Measurements from ENCODE around the gene ITGAE.

ITGAE gene

DNA sequence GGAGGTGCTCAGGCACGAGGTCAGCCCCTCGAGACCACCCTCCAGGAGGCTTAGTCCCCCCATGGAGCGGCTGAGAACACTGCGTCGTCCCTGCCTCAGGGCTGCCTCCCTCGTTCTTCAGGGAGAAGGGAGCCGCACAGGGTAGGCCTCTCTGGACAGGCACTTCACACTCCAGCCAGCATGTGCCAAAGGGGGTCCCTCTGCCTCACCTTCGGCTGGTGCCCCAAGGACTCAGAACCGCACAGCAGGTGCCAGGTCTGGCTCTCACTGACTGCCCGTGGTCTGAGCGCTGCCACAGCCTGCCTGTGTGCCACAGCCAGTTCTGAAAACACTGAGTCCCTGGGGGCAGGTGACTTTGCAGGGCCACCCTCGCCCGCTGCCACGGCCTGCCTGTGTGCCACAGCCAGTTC lies 112.1 kb downstream of the ITGAE start:
- TF ChIP-seq, protein P1, sequence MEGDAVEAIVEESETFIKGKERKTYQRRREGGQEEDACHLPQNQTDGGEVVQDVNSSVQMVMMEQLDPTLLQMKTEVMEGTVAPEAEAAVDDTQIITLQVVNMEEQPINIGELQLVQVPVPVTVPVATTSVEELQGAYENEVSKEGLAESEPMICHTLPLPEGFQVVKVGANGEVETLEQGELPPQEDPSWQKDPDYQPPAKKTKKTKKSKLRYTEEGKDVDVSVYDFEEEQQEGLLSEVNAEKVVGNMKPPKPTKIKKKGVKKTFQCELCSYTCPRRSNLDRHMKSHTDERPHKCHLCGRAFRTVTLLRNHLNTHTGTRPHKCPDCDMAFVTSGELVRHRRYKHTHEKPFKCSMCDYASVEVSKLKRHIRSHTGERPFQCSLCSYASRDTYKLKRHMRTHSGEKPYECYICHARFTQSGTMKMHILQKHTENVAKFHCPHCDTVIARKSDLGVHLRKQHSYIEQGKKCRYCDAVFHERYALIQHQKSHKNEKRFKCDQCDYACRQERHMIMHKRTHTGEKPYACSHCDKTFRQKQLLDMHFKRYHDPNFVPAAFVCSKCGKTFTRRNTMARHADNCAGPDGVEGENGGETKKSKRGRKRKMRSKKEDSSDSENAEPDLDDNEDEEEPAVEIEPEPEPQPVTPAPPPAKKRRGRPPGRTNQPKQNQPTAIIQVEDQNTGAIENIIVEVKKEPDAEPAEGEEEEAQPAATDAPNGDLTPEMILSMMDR (IDR thresholded peaks at IDR 0.05; ENCODE audit: extremely low read depth, missing control alignments), result no peak
- DNase-seq (ENCODE audit: low spot score), result no peak

DNA sequence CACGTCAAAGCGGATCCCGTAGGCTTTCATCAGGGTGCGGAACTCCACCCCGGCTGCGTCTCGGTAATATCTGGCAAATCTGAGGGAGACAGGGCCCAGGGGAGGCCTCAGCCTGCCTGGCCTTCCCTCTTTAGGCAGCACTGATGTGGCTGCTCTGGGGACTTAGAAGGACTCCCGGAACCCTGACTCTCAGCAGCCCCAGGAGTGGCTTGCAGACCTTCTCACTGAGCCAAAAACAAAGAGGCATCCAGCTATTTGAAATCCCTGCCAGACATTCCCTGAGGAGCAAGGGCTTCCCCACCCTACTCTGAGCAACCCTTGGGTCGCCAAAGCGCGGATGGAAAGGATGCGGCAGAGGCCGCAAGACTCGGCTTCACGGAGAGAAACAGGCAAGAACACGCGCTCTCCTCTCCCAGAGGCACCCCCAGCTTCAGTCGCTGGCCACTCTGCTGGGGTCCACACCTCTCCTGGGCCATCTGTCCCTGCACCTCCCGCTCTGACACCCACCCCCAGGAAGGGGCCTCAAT lies 112.9 kb downstream of the ITGAE start:
- peak; percentile 53 for DNase-seq (ENCODE audit: low spot score)
- TF ChIP-seq, protein P1 (IDR thresholded peaks at IDR 0.05; ENCODE audit: extremely low read depth, missing control alignments), result no peak

DNA sequence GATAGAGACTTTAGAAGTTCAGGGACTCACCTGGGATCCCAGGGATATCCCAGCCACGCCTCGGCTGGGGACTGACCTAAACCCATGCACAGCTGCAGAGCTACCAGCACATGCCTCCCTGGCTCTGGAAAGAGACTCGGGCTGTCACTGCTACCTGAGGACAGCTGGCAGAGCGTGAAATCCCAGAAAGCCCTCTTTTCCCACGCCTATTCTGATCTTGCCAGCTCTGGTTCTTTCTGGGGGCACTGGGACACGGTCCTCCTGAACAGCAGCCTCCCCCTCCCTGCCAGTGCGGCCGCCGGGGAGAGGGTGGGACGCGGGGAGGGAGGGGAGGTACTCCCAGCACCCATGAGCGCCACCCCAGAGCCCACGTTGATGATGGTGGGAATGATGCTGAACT lies 115.8 kb downstream of the ITGAE start:
- no peak for DNase-seq (ENCODE audit: low spot score)
- TF ChIP-seq, protein P1 (IDR thresholded peaks at IDR 0.05; ENCODE audit: extremely low read depth, missing control alignments), result no peak

DNA sequence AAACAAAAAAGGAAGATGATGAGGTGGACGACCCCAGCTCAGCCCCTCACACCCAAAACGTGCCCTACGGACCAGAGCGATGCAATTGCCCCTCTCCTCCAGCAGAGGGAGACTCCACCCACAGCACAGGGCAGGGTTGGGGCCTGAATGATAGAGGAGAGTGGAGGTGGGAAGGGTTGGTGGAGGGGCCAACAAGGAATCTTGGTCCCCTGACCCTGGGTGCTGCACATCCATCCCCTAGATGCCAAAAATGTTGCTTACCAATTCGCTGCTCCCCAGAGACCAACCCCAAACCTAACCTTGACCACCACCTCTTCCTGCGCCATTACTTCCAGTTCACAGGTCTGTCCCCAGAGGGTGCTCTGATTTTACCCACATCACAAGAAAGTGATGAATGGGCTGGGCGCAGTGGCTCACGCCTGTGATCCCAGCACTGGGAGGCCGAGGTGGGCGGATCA lies 117.9 kb downstream of the ITGAE start:
- peak; percentile 88 for DNase-seq (ENCODE audit: low spot score)
- TF ChIP-seq, protein P1 (IDR thresholded peaks at IDR 0.05; ENCODE audit: extremely low read depth, missing control alignments), result peak; percentile 84

DNA sequence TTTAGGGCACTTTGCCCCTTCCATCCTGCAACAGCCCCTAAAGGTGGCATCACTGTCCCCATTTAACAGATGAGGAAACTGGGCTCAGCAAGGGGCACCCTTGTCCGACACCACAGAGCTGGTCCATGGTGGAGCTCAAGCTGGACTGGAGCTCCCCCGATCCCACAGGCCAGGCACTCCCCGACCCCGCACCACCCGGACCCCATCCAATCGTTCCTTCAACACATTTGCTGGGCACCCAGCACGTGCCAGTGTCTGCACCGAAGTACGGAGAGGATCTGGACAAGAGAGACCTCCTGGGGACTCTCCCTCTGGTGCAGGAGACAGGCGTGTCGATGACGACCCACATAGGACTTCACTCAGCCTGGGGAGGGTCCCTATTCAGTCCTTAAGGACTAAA lies 119.0 kb downstream of the ITGAE start:
- TF ChIP-seq, protein P1 (IDR thresholded peaks at IDR 0.05; ENCODE audit: extremely low read depth, missing control alignments), result no peak
- no peak for DNase-seq (ENCODE audit: low spot score)

DNA sequence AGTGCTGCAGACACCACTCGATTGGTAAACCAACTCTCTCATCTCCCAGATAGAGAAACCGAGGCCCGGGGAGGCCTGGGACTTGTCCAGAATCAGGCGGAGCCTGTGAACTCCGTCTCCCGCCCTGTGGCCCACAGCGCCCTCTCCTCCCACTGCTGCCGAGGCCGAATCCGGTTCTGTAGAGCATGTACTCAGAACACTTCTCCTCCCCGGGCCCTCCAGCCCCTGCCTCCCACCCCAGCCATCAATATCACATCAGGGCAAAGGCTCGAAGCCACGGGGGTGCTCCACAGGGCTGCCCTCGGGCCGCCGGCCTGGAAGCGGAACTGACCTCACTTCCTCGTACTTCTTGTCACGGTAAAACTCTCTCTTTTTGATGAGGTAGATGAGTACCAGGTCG lies 119.4 kb downstream of the ITGAE start:
- TF ChIP-seq, protein P1 (IDR thresholded peaks at IDR 0.05; ENCODE audit: extremely low read depth, missing control alignments), result no peak
- DNase-seq (ENCODE audit: low spot score), result no peak

DNA sequence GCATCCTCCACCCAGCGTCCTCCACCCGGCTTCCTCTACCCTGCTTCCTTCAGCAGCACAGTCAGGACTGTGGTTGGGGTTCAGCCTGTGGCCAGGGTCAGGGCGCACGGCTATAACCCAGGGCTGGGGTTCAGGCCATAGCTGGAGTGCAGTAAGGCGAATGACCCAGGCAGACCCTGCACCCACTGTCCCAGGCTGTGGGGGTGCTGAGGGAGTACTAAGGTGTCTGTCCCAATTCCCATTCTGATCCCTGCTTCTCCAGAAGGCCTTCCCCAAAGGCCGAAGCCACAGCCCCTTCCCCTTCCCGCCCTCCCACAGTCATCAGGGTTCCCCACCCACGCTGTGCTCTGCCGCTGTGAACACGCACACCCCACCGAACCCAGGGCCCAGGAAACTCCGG lies 119.9 kb downstream of the ITGAE start:
- TF ChIP-seq, protein P1 (IDR thresholded peaks at IDR 0.05; ENCODE audit: extremely low read depth, missing control alignments), result no peak
- DNase-seq (ENCODE audit: low spot score), result no peak

All from GM20000 (cell line).